ENCODE measurements around the gene ARSJ.

Gene ARSJ

DNA sequence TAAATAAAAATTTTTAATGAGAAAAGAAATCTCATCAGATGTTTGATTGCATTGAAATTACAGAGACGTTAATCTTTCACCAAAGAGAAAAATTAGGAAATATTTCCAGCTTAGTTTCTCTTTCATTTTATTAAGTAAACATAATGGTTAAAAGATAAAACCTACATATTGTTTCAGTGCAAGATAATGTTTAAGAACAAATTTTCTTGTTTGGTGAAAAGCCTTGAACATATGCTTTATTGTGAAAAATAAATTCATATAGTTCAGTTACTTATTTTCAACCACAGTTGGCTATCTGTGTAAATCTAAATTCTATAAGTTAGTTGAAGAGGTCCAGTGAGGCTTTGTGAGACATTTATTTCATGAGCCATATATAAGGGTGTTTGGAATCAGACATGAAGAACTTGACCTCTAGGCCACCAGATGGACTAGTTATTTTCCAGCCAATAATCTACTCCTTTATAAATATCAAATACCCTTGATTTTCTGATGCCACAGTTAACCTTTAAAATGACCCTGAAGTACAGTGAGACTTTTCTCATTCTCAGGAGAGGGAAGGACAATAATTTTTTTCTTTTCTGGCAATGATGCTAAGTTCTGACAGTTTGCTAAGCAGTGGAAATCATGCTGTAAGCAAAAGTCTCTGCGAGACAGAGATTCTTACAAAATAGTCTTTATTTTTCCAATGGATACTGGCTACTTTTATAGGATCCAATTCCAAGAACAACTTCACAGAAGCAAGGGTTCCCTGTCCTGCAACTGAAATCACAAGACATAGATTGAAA lies 2.5 kb downstream of the ARSJ start:
- Histone ChIP-seq H3K4me3 (ENCODE audit: low read length) (no peak overlapping the region), H3K27ac (ENCODE audit: low read depth, low read length) (no peak overlapping the region), H3K27me3 (ENCODE audit: control insufficient read depth, low read length) (no peaks in the 10 kb centered on the region), H3K9me2 (replicated peaks; ENCODE audit: control insufficient read depth, low read length) (no peaks in the 10 kb centered on the region), H3K79me2 (ENCODE audit: control insufficient read depth, low read length) (no peaks in the 10 kb centered on the region), H3K4me2 (ENCODE audit: low read length) (no peak overlapping the region), H3F3A (ENCODE audit: control insufficient read depth, insufficient read depth) (no peaks in the 10 kb centered on the region), H3K9me3 (ENCODE audit: control insufficient read depth, insufficient read depth, low read length) (no peaks in the 10 kb centered on the region), H3K36me3 (ENCODE audit: control insufficient read depth, low read length) (no peaks in the 10 kb centered on the region), H4K20me1 (ENCODE audit: control insufficient read depth, insufficient read depth, low read depth, low read length) (no peaks in the 10 kb centered on the region), H3K4me1 (ENCODE audit: control insufficient read depth, low read length) (no peaks in the 10 kb centered on the region)
- no peak for TF ChIP-seq EZH2phosphoT487 (IDR thresholded peaks at IDR 0.05; ENCODE audit: borderline replicate concordance, low read length)
- TF ChIP-seq, protein P1, sequence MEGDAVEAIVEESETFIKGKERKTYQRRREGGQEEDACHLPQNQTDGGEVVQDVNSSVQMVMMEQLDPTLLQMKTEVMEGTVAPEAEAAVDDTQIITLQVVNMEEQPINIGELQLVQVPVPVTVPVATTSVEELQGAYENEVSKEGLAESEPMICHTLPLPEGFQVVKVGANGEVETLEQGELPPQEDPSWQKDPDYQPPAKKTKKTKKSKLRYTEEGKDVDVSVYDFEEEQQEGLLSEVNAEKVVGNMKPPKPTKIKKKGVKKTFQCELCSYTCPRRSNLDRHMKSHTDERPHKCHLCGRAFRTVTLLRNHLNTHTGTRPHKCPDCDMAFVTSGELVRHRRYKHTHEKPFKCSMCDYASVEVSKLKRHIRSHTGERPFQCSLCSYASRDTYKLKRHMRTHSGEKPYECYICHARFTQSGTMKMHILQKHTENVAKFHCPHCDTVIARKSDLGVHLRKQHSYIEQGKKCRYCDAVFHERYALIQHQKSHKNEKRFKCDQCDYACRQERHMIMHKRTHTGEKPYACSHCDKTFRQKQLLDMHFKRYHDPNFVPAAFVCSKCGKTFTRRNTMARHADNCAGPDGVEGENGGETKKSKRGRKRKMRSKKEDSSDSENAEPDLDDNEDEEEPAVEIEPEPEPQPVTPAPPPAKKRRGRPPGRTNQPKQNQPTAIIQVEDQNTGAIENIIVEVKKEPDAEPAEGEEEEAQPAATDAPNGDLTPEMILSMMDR (IDR thresholded peaks at IDR 0.05; ENCODE audit: low read depth, low read length, poor library complexity, severe bottlenecking), result no peak

DNA sequence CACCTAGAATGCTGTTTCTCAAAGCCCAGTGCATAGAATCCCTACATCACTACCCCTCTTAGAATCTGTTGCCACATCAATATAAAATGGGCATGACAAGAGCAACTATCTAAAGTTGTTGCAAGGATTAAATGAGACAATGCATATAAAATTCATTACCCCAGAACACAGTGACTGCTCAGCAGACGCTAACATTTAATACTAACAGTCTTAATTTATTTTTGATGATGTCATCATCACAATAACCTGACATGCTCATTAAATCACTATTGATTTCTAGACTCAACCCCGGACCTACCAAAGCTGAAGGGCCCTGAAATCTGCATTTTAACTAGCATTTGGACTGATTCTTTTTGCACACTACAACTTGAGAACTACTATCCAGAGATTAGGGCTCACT lies 3.9 kb downstream of the ARSJ start:
- Histone ChIP-seq H3K27me3 (ENCODE audit: control insufficient read depth, low read length) (no peaks in the 10 kb centered on the region), H3K9me3 (ENCODE audit: control insufficient read depth, insufficient read depth, low read length) (no peaks in the 10 kb centered on the region), H3K27ac (ENCODE audit: low read depth, low read length) (no peak overlapping the region), H3K4me2 (ENCODE audit: low read length) (no peak overlapping the region), H3K79me2 (ENCODE audit: control insufficient read depth, low read length) (no peaks in the 10 kb centered on the region), H3F3A (ENCODE audit: control insufficient read depth, insufficient read depth) (no peaks in the 10 kb centered on the region), H3K4me1 (ENCODE audit: control insufficient read depth, low read length) (no peaks in the 10 kb centered on the region), H4K20me1 (ENCODE audit: control insufficient read depth, insufficient read depth, low read depth, low read length) (no peaks in the 10 kb centered on the region), H3K9me2 (replicated peaks; ENCODE audit: control insufficient read depth, low read length) (no peaks in the 10 kb centered on the region), H3K36me3 (ENCODE audit: control insufficient read depth, low read length) (no peaks in the 10 kb centered on the region), H3K4me3 (ENCODE audit: low read length) (no peak overlapping the region)
- TF ChIP-seq, protein P1 (IDR thresholded peaks at IDR 0.05; ENCODE audit: low read depth, low read length, poor library complexity, severe bottlenecking), result no peak
- no peak for TF ChIP-seq EZH2phosphoT487 (IDR thresholded peaks at IDR 0.05; ENCODE audit: borderline replicate concordance, low read length)

DNA sequence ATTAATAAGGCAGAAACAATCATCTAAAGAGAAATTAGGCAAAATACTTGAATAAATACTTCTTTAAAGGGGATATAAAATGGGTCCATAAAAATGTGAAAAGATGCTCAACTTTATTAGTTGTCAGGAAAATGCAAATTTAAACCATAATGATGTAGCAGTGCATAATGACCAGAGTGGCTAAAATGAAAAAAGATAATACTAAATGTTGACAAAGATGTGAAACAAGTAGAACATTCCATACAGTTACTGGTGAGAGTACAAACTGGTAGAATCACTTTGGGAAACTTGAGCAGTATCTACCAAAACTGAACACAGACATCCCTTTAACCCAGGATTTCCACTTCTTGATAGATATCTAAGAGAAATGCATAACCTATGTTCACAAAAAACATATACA lies 5.0 kb downstream of the ARSJ start:
- H3K27ac ChIP-seq (ENCODE audit: low read depth, low read length), result no peak overlapping the region
- no peaks in the 10 kb centered on the region for H3K27me3 ChIP-seq (ENCODE audit: control insufficient read depth, low read length)
- H3F3A ChIP-seq (ENCODE audit: control insufficient read depth, insufficient read depth), result no peaks in the 10 kb centered on the region
- H3K4me1 ChIP-seq (ENCODE audit: control insufficient read depth, low read length), result no peaks in the 10 kb centered on the region
- H3K9me3 ChIP-seq (ENCODE audit: control insufficient read depth, insufficient read depth, low read length), result no peaks in the 10 kb centered on the region
- no peak overlapping the region for H3K4me3 ChIP-seq (ENCODE audit: low read length)
- no peaks in the 10 kb centered on the region for H3K9me2 ChIP-seq (replicated peaks; ENCODE audit: control insufficient read depth, low read length)
- H3K79me2 ChIP-seq (ENCODE audit: control insufficient read depth, low read length), result no peaks in the 10 kb centered on the region
- no peaks in the 10 kb centered on the region for H3K36me3 ChIP-seq (ENCODE audit: control insufficient read depth, low read length)
- no peaks in the 10 kb centered on the region for H4K20me1 ChIP-seq (ENCODE audit: control insufficient read depth, insufficient read depth, low read depth, low read length)
- no peak overlapping the region for H3K4me2 ChIP-seq (ENCODE audit: low read length)
- TF ChIP-seq EZH2phosphoT487 (IDR thresholded peaks at IDR 0.05; ENCODE audit: borderline replicate concordance, low read length), result no peak
- TF ChIP-seq, protein P1 (IDR thresholded peaks at IDR 0.05; ENCODE audit: low read depth, low read length, poor library complexity, severe bottlenecking), result no peak

All from DOHH2 (cell line).